Inflammatory macrophage treated with lipopolysaccharide for 4 hours (primary cell): ENCODE measurements around the gene STXBP5.

Experiments used
- DNase-seq: peaks from one replicate; pipeline ENCODE4 v3.0.0-alpha.2; 2020

Gene STXBP5

DNA sequence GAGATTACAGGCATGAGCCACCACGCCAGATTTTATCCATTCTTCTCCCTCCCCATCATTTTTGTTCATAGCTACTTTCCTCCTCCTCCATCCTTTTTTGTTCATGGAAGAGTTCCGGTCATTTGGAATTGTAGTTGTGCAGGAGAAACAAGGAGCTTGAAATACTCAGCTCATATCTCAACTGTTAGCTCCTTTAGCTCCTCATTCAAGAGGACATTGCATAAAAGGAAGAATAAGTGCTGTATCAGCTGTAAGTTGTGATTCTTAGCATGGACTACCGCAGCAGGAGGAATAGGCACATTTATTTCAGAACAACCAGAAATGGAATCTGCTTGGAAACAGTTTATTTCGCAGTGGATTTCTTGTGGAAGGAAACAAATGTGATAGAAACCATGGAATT lies 7.6 kb downstream of the STXBP5 start:
- DNase-seq, result no peak

DNA sequence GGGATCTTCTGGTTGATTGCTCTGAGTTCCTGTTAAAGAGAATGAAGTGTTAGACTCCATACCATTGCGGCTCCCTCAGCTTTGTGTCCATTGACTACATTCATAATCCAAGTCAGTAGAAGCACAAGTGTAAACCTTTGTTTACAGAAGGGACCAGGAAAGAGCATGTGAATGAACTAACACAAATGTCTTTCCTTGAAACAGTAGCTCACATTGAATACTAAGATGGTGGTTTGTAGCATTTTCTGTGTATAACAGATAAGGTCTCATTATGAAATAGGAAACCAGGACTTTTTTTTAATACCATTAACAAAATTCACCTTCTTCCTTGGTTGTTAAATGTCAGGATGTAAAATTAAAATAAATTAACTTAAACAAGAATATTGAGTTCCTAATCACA lies 8.4 kb downstream of the STXBP5 start:
- no peak for DNase-seq

DNA sequence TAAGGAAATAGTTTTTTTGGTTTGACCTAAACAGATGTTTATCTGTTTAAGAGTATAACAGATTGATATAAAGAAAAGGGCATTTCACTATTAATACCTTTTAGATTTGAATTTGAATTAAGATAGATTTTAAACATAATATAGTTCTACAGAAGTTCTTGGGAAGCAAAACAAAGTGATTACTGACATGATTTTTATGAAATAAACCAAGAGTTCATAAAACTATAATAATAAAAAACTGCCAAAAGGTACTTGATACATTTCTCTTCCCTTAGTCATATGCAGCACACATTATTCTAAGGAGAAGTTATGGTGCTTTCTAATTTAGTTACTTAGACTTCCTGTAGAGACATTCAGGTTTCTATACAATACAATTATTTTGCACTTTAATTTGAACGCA lies 9.6 kb downstream of the STXBP5 start:
- DNase-seq, result no peak

DNA sequence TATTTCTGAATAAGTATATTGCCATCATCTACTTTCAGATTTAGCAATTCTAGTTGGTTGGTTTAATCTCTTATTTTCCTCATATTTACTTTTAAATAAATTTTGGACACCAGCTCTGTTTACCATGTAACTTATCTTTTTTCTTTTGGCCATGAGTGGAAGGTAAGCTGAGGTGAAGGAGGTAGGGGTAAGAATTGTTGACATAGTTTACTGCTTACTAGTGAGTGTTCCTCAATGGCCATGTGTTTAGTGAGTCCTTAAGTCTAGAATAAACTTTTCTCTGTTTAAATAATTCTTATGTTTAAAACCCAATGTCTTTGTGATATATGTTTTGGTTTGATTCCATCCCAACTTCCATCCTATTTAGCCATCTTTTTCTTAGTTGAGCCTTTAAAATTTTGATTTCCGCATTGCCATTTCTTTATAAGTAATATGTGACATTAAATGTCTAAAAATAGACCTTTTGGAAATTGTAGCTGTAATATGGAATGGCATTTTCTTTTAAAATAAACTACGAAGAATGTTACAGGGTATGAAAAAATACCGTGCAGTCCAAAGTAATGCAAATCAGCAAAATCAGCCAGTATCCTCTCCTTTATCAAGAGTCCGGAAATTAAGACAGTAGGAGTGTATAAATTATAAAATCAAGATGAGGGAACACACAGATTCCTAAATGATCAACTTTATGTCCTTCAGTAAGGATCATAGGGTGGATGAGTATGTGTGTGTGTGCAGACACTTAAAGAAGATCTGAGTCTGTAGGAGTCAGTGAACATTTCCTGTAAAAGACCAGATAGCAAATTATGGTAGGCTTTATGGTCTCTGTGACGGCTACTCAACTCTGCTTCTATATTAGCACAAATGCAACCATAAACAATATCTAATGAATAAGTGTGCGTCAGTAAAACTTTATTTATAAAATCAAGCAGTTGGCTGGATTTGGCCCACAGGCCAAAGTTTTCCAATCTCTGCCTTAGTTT lies 10.3 kb downstream of the STXBP5 start:
- DNase-seq, result no peak

DNA sequence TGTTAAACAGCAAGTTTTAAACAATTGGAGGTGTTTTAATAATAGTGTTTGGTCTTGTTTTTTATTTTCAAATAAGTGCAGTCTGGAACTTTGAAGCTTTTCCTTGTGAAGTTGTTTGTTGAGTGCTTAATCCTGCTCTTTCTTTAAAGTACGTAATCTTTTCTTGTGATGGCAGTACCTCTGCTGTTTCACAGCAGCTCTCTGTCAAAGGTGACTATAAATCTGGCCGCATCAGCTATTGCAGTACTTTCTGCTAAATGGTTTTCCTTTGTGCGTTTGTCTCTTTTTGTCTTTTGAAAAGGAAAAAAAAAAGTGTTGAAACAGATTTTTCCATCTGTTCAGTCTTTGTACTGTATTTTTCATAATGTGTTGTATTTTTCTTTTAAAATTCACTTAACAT lies 12.7 kb downstream of the STXBP5 start:
- DNase-seq, result no peak

DNA sequence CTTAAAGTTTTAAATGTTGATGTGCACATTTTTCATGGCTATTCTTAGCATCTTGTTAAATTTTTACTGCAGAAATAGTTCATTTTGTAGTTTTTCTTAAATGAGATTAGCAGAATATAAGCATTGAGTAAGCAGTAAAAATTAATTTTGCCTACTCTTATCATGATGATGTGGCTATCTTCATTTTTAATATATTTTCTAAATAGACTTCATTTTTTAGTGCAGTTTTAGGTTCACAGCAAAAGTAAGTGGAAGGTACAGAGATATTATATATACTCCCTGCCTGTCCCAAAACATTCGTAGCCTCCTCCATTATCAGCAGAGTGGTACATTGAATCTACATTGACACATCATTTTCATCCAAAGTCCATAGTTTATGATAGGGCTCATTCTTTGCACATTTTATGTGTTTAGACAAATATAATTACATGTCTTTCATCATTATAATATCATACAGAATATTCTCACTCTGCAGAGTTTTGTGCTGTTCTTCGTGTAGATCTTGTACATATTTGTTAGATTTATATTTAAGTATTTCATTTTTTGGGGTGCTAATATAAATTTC lies 13.7 kb downstream of the STXBP5 start:
- no peak for DNase-seq

DNA sequence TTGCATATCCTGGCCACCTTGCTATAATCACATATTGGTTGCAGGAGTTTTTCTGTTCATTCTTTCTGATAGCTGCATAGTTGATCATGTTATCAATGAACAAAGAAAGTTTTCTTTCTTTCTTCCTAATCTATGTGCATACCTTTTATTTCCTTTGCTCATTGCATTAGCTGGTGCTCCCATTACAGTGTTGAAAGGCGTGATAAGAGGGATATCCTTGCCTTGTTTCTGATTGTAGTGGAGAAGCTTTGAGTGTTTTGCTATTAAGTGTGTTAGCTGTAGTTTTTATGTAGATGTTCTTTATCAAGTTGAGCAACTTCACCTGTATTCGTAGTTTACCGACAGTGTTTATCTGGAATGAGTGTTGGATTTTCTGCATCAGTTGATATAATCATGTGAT lies 14.6 kb downstream of the STXBP5 start:
- no peak for DNase-seq

DNA sequence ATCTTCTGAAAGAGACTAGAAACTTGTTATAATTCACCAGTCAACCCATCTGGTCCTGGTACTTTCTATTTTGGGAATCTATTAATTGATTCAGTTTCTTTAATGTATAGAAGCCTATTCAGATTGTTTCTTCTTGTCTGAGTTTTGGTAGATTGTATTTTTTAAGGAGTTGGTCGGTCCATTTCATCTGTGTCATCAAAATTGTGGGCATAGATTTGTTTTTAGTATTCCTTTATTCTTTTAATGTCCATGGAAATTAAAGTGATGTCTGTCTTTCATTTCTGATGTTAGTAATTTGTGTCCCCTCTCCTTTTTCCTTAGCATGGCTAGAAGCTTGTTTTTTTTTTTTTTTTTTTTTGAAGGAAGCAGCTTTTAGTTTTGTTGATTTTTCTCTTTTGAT lies 15.2 kb downstream of the STXBP5 start:
- no peak for DNase-seq

DNA sequence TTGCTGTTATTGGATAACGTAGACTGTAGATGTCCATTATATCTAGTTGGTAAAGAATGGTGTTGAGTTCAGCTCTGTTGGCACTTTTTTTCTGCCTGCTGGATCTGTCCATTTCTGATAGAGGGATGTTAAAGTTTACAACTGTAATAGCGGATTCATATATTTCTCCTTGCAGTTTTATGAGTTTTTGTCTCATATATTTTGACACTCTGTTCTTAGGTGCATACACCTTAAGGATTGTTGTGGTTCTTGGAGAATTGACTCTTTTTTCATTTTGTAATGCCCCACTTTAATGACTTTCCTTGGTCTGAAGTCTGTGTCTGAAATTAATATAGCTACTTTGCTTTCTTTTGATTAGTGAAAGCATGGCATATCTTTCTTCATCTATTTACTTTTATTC lies 16.1 kb downstream of the STXBP5 start:
- DNase-seq, result no peak

DNA sequence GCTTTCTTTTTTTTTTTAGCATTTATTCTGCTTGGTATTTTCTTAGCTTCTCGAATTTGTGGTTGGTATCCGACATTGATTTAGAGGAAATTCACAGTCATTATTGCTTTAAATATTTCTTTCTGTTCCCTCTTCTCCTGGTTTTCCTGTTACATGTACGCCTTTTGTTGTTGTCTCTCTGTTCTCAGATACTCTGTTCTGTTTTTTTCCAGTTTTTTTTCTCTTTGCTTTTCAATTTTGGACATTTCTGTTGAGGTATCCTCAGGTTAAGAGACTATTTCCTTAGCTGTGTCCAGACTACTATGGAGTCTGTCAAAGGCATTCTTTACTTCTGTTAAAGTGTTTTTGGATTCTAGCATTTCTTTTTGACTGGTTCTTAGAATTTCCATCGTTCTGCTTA lies 17.5 kb downstream of the STXBP5 start:
- no peak for DNase-seq

DNA sequence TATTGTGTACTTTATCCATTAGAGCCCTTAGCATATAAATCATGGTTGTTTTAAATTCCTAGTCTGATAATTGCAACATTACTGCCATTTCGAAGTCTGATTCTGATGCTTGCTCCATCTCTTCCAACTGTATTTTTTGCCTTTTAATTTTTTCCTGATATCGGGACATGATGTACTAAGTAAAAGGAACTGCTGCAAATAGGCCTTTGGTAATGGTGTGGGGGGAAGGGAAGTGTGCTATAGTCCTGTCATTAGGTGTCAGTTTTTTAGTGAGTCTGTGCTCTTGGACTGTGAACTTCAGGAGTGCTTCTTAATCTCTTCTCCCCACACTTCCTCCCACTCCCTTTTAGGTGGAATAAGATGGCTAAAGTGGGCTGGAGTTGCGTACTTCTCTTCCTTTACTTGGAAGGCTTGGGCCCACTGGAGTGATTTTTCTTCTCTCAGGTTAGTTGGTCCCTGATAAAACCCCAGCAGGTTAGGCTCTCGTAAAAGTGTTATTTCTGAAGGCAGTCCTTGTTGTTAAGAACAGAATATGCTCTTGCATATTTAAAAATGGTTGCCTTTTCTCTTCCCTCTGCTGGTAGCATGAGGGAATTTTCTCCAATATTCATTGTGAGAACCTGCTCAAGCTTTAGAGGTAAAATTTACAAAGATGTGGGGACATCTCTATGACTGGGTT lies 18.1 kb downstream of the STXBP5 start:
- peak; percentile 15 for DNase-seq

DNA sequence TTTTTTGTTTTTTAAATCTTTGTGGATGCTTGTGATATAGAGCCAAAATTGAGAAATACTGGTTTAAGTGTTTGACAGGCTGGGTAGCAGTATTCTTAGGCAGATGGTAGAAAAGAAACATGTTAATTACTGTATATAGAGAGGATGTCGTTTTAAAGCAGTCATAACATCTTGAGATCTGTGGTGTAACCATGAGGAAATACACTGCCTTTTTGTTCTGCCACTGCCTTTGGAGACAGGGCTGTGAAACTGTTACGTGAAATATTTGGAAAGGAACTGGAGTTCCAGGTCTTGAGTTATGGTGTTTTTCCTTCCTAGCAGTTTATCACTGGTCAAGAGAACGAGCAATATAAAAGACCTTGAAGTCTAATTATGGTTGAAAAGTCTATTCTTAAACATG lies 19.5 kb downstream of the STXBP5 start:
- DNase-seq, result no peak

DNA sequence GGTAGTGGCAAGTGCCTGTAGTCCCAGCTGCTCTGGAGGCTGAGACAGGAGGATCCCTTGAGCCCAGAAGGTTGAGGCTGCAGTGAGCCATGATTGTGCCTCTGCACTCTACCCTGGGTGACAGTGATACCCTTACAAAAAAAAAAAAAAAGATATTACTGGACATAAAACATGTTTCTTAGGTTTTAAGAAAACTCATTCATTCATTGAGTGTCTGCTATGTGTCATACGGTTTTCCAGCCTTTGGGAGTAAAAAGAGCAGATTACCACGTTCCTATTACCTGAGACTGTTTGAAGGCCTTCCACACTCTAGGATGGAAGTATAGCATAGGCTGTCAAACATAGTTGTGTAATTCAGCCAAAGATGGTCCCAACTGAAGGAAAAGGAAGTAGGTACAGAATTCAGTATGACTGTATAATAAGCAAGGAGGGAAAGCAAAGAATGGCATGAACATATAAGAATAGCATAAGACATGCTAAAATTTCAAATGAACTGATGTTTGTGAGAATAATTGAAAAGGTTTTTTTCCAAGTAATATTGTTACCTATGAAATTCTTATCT lies 22.0 kb downstream of the STXBP5 start:
- peak; percentile 4 for DNase-seq

DNA sequence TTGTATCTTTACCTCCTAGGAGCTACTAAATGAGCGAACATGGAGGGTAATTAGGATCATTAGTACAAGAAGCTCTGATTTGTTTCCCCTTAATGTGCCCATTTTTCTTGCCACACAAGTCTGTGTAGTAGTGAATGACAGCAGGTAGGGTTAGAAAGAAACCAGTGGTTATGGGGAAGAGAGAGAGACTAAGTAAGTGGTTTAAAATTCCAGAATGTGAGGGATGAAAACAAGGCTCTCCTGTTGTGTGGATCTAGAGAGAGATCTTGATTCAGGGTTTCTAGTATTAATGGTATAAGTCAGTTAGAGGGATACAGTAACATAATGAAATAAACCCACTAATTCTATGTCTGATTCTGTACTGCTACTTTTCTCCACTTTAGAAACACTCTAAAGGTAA lies 22.7 kb downstream of the STXBP5 start:
- no peak for DNase-seq

DNA sequence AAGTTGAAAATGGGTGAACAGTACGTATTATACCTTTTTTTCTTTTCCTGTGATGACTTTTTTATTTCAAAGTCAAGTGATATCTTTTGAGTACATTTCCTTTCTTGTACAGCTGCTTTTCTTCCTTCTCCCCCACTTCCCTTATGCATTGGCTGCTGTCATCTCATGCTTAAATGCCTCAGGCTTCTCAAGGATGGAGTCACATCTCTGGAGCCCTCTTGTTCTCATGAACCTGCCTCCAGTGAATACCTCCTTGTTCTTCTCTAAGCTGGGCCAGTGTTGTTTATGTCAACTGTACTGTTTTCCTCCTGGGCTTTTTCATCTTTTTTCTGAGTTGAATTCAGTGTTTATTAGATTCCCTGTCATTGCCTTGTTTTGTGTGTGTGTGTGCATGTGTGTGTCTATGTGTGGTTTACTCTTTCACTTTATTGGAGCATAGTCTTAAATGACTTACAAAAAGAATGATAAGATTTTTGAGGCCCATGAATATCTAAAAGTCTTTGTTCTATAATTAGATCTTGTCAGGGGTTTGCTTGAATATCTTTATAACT lies 23.6 kb downstream of the STXBP5 start:
- DNase-seq, result no peak

DNA sequence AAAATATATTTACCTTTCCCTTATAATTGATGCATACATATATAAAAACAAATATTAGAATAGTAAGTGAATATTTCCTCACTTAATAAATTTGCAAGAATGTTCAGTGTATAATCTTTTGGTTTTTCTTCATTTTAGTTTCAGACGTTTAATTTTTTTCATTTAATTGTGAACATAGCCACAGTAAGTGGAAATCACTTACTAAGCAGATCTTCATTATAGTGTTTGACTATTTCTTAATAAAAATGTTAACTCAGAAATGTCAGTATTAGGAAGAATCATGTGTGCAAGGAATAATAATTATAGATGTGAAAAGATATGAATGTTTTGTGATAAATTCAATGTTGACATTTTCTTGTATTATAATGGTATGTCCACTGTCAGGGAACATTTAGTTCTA lies 27.4 kb downstream of the STXBP5 start:
- DNase-seq, result no peak

DNA sequence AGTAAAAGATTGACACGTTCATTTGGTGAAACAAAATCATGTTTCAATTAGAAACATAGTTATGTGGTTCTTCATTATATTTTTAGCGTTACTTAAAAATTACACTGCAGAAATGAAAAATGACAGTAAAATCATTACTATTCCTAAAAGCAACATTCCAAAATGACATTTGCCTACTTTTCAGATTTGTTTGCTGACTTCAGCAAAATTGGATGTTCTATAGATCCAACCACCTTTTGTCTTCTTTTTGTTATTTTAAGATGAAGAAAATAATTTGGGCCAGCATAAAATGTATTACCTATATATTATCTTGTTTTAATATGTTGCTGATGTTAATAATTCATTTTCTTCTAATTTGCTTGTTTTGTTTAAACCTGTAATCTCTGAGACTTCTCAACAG lies 30.5 kb downstream of the STXBP5 start:
- no peak for DNase-seq

DNA sequence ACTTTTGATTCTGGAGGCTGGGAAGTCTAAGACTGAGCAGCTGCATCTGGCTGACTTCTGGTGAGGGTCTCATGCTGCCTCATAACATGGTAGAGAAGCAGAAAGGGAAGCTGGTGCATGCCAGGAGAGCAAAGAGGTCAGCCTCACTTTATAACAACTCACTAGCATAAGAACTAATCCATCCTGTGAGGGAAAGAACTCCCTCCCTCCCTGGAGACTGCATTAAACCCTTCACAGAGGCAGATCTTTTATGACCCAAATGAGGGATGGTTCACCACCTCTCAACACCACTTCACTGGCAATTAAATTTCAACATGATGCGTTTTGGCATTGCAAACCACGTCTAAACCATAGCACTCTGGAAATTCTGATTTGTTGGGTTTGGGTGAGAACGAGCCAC lies 33.9 kb downstream of the STXBP5 start:
- DNase-seq, result no peak

DNA sequence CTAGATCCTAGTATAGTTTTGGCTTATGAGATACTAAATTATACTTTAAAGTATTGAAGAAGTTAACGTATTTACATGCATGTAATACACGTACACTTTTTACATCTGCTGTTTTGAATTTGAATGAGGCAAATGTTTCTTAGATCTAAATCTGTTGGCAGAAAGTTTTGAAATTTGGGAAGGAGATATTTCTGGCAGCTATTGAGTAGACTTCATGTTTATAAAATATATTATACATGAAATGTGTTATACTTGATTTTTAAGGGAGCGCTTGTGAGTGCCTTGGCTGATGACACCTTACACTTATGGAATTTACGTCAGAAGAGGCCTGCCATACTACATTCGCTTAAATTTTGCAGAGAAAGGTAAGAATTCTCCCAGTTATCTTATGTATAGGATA lies 34.7 kb downstream of the STXBP5 start:
- no peak for DNase-seq

DNA sequence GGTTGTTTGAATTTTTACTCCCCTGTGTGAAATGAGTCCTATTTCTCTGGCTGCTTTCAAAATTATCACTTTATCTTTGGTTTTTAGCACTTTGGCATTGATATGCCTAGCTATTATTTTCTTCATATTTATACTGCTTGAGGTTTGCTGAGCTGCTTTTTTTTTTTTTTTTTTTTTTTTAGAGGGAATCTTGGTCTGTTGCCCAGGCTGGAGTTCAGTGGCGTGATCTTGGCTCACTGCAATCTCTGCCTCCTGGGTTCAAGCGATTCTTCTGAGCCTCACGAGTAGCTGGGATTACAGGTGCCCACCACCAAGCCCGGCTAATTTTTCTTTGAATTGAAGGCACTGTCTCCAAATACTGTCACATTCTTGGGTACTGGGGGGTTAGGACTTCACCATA lies 40.6 kb downstream of the STXBP5 start:
- DNase-seq, result no peak

DNA sequence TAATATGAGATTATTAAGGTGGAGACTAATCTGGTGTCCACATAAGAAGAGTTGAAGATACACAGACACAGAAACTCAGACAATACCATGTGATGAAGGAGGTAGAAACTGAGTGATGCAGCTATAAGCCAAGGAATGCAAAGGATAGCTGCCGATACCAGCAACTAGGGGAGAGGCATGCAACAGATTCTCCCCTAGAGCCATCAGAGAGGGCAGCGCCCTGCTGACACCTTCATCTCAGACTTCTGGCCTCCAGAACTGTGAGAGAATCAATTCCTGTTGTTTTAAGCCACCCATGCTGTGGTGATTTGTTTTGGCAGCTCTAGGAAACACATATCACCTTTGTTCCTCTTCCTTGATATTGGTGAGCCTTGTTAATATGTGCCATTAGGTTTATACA lies 41.5 kb downstream of the STXBP5 start:
- DNase-seq, result no peak

DNA sequence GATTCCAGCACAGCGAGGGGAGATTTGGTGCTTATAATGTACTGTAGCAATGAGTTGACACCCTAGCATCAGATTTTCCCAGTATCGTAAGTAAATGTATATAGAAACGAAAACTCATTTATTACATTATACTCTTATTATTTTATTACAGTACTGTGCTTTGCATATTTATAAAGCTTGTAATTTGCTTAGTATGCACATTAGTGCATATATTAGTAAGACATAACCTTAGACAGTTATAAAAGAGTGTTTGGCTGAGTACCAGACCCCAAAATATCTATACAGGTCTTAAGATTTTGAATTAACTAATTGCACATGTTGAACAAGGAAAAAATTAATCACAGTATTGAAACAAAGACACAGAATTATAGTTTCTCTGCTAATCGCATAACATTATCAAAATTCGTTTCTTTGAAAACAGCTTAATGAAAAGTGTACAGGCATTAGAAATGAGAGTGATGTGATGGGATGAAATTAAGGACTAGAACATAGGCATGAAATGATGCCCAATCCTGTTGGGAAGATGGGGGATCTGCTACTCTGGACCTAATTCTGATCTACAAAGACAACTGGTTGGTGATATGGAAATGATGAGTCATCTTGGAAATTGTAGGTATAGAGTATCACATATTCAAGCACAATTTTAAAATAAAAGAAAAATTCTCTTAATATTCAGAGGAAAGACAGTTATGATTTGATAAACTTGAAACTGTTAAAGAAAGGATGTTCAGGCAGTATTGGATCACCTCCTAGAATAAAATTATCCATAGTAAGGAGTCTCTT lies 42.8 kb downstream of the STXBP5 start:
- DNase-seq, result no peak

DNA sequence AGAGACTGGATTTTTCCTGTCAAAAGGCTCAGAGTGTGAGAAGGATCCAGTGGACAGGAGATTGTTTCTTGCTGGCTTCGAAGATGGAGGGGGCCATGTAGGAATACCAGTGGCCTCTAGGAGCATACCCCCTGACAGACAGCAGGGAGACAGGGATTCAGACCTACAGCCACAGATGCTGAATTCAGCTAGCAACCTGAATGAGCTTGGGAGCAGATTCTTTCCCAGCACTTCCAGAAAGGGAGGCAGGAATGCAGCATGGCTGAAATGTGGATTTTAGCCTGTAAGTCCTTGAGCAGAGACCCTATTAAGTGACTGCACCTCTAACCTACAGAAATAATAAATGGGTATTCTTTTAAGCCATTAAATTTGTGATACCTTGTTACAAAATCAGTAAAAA lies 44.6 kb downstream of the STXBP5 start:
- DNase-seq, result no peak
